ENCODE data around the gene SYS1. TPM values are rescaled to one million over a fixed set of nuclear protein-coding genes. Genes with fewer than 3 reads are reported as not detected.

SYS1 gene
- total RNA-seq (2021; ENCODE audit: unreplicated experiment) (20.5 TPM), Bru-seq, nascent RNA (percentile 67 among the genes with signal in this experiment), BruChase-seq, experiment 1, labeled RNA remaining after a 6-hour chase (percentile 86 among the genes with signal in this experiment), BruChase-seq, experiment 2, labeled RNA remaining after a 2-hour chase (percentile 90 among the genes with signal in this experiment)
- 21.2 and 26.3 TPM in 2 replicates for polyA plus RNA-seq (2012)
- long read RNA-seq, transcript SYS1-201 (4 exons, 2,862 nt): major isoform, 34 of 38 reads
- long read RNA-seq, partial matches to known transcripts: 1 of 38 reads
- long read RNA-seq, other reads (novel, unspliced or antisense): 0 of 38 reads

- intact Hi-C loops (cut with micrococcal nuclease): loop anchor here (1.0 kb wide), 1 partner anchor 73 kb away; no protein-coding TSS in a partner anchor
- ChIA-PET CTCF (interaction anchor here (0.8 to 4.6 kb wide), 23 partner anchors 10 to 408 kb away, joined by 3 to 55 read pairs (median 5); no protein-coding TSS in a partner anchor), RAD21 (ENCODE audit: low non-redundant PET in 1 of 2, low total read pairs in 2 of 2, uncharacterized antibody in 2 of 2, unreplicated experiment in 2 of 2) (interaction anchor here (0.7 to 1.1 kb wide), 3 partner anchors 40 to 77 kb away, joined by 3 to 4 read pairs (median 3); no protein-coding TSS in a partner anchor), POLR2A (interaction anchor here (0.9 to 3.3 kb wide), 13 partner anchors 10 to 87 kb away, joined by 3 to 34 read pairs (median 5); partner anchors contain the start of gene SDC4)
- H3K79me2 ChIP-seq (ENCODE audit: insufficient read depth, low read length): peaks cover 25% of the 10 kb centered on the region
- H3K4me1 ChIP-seq (ENCODE audit: control insufficient read depth in 1 of 2, insufficient read depth in 2 of 2, low read length in 2 of 2): peaks cover 40 to 50% of the 10 kb centered on the region in 2 experiments
- H3K4me3 ChIP-seq (replicated peaks in 1 of 2; ENCODE audit: low read depth in 1 of 2, low read length in 2 of 2): peak within 1 kb of the TSS; percentile 72 to 98
- peak within 1 kb of the TSS; percentile 87 for H3K9ac ChIP-seq (ENCODE audit: low read length)
- H3K4me2 ChIP-seq (ENCODE audit: low read length): peak within 1 kb of the TSS; percentile 78
- H2AFZ ChIP-seq (ENCODE audit: low read depth, low read length, poor library complexity, severe bottlenecking): peak within 1 kb of the TSS; percentile 63
- DNase-seq (ENCODE audit: low read depth, low spot score): peak; percentile 96
- no TSS peak for BruUV-seq (replicated peaks)
- H3K27ac ChIP-seq (ENCODE audit: low read depth, low read length): peak within 1 kb of the TSS; percentile 80
- ATAC-seq: peak; percentile 85
- no peaks in the 10 kb centered on the region for H3K27me3 ChIP-seq (ENCODE audit: insufficient read depth, low read length)
- no peaks in the 10 kb centered on the region for H3K9me2 ChIP-seq (ENCODE audit: insufficient read depth)
- no peaks in the 10 kb centered on the region for H3K9me3 ChIP-seq (ENCODE audit: control insufficient read depth in 1 of 2, insufficient read depth in 1 of 2, low read depth in 1 of 2, low read length in 2 of 2)
- peaks cover 12 to 23% of the 10 kb centered on the region in 2 experiments; a peak in 3 of 4 replicates for H3K36me3 ChIP-seq (ENCODE audit: control insufficient read depth in 1 of 2, insufficient read depth in 2 of 2, low read length in 2 of 2)
- H4K20me1 ChIP-seq (ENCODE audit: insufficient read depth): no peaks in the 10 kb centered on the region
- TF ChIP-seq POLR2AphosphoS5 (IDR thresholded peaks at IDR 0.05; ENCODE audit: low read depth, low read length) (peak; percentile 61), TCF7L2 (IDR thresholded peaks at IDR 0.05; ENCODE audit: borderline replicate concordance, extremely low read depth, insufficient read depth, insufficient read length) (peak; percentile 54), EZH2phosphoT487 (IDR thresholded peaks at IDR 0.05; ENCODE audit: borderline replicate concordance) (no peak), SIN3A (IDR thresholded peaks at IDR 0.05; ENCODE audit: low read depth) (peak; percentile 20; the same call in 1 of the 2 replicates), SP1 (IDR thresholded peaks at IDR 0.05; ENCODE audit: low read depth) (peak; percentile 80), ELF1 (IDR thresholded peaks at IDR 0.05; ENCODE audit: borderline replicate concordance, low read depth) (peak; percentile 75; the same call in 1 of the 2 replicates), ZNF274 (IDR thresholded peaks at IDR 0.05; ENCODE audit: low read depth, low read length) (no peak), JUND (IDR thresholded peaks at IDR 0.05) (no peak), CBX3 (IDR thresholded peaks at IDR 0.05; ENCODE audit: low read depth) (0 out of 2 replicates have a peak, but pooled peaks have one; percentile 53), SRF (IDR thresholded peaks at IDR 0.05; ENCODE audit: low read depth) (no peak), RAD21 (IDR thresholded peaks at IDR 0.05; ENCODE audit: low read depth) (peak; percentile 80), EGR1 (IDR thresholded peaks at IDR 0.05; ENCODE audit: low read depth) (no peak), FOSL1 (IDR thresholded peaks at IDR 0.05; ENCODE audit: low read depth) (no peak)
- TF ChIP-seq, protein P1, sequence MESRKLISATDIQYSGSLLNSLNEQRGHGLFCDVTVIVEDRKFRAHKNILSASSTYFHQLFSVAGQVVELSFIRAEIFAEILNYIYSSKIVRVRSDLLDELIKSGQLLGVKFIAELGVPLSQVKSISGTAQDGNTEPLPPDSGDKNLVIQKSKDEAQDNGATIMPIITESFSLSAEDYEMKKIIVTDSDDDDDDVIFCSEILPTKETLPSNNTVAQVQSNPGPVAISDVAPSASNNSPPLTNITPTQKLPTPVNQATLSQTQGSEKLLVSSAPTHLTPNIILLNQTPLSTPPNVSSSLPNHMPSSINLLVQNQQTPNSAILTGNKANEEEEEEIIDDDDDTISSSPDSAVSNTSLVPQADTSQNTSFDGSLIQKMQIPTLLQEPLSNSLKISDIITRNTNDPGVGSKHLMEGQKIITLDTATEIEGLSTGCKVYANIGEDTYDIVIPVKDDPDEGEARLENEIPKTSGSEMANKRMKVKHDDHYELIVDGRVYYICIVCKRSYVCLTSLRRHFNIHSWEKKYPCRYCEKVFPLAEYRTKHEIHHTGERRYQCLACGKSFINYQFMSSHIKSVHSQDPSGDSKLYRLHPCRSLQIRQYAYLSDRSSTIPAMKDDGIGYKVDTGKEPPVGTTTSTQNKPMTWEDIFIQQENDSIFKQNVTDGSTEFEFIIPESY (IDR thresholded peaks at IDR 0.05; ENCODE audit: extremely low read depth, insufficient replicate concordance, low read length): no peak
- TF ChIP-seq, protein P2, sequence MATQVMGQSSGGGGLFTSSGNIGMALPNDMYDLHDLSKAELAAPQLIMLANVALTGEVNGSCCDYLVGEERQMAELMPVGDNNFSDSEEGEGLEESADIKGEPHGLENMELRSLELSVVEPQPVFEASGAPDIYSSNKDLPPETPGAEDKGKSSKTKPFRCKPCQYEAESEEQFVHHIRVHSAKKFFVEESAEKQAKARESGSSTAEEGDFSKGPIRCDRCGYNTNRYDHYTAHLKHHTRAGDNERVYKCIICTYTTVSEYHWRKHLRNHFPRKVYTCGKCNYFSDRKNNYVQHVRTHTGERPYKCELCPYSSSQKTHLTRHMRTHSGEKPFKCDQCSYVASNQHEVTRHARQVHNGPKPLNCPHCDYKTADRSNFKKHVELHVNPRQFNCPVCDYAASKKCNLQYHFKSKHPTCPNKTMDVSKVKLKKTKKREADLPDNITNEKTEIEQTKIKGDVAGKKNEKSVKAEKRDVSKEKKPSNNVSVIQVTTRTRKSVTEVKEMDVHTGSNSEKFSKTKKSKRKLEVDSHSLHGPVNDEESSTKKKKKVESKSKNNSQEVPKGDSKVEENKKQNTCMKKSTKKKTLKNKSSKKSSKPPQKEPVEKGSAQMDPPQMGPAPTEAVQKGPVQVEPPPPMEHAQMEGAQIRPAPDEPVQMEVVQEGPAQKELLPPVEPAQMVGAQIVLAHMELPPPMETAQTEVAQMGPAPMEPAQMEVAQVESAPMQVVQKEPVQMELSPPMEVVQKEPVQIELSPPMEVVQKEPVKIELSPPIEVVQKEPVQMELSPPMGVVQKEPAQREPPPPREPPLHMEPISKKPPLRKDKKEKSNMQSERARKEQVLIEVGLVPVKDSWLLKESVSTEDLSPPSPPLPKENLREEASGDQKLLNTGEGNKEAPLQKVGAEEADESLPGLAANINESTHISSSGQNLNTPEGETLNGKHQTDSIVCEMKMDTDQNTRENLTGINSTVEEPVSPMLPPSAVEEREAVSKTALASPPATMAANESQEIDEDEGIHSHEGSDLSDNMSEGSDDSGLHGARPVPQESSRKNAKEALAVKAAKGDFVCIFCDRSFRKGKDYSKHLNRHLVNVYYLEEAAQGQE (IDR thresholded peaks at IDR 0.05; ENCODE audit: low read depth): no peak
- TF ChIP-seq, protein P3, sequence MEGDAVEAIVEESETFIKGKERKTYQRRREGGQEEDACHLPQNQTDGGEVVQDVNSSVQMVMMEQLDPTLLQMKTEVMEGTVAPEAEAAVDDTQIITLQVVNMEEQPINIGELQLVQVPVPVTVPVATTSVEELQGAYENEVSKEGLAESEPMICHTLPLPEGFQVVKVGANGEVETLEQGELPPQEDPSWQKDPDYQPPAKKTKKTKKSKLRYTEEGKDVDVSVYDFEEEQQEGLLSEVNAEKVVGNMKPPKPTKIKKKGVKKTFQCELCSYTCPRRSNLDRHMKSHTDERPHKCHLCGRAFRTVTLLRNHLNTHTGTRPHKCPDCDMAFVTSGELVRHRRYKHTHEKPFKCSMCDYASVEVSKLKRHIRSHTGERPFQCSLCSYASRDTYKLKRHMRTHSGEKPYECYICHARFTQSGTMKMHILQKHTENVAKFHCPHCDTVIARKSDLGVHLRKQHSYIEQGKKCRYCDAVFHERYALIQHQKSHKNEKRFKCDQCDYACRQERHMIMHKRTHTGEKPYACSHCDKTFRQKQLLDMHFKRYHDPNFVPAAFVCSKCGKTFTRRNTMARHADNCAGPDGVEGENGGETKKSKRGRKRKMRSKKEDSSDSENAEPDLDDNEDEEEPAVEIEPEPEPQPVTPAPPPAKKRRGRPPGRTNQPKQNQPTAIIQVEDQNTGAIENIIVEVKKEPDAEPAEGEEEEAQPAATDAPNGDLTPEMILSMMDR (IDR thresholded peaks at IDR 0.05 in 2 of 3, conservative IDR thresholded peaks at IDR 0.05 in 1 of 3; ENCODE audit: borderline replicate concordance in 1 of 3, insufficient read depth in 1 of 3, low read depth in 2 of 3, low read length in 2 of 3): peak; percentile 73 to 83 (median 79)
Observed at GRCh38 chr20:45362804-45363610, at the start of gene SYS1. Gene SYS1 (plus strand): TSS chr20:45363156. CDS start chr20:45363532, 376 bp downstream.
